Measurements from ENCODE around the gene POU2AF3. TPM values are rescaled to one million over a fixed set of nuclear protein-coding genes. Genes with fewer than 3 reads are reported as not detected.

The POU2AF3 gene, protein sequence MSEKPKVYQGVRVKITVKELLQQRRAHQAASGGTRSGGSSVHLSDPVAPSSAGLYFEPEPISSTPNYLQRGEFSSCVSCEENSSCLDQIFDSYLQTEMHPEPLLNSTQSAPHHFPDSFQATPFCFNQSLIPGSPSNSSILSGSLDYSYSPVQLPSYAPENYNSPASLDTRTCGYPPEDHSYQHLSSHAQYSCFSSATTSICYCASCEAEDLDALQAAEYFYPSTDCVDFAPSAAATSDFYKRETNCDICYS
- 0.17 and 0.45 TPM in 2 replicates for total RNA-seq

DNA sequence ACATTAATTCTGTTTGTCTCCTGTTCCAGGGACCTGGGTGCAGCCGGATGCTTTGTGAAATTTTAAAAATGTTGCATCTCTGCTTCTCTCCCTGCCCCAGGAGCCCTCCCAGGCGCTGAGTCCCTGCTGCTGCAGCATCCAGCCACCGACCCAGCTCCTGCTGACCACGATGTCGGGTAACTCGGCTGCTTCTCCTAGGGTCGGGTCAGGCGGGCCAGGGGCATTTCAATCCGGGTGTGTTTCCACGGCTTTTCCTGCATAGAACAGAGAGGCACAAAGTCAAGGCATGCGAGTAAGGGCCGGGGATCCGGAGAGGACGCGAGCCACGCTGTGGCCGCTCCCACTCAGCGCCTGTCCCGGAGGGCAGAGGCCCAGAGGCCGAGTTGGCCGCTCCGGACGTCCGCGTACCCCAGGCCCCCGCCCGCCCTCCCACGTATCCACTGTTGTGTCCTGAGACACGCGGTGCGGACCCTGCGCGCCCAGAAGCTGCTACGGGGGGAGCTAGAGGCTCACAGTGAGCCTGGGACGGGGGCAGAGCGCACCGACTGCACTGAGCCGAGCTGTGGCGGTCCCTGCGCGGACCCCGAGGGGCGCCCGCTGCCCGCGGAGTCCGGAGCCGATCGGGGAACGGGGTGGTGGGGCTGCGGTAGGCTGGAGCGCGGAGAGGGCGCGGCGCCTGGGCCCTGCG, at the start of gene POU2AF3:
POU2AF3 (plus strand) TSS at position 134 of the 688 bp plus-strand sequence; CDS start at position 170, 36 bp downstream.

Other genes with a start within 250 kb of the POU2AF3 start
- gene POU2AF2, start 52.8 kb upstream of the POU2AF3 start, total RNA-seq = not detected in 2 replicates
- gene POU2AF1, start 80.7 kb downstream of the POU2AF3 start, total RNA-seq = not detected in 2 replicates
- gene BTG4, start 213.8 kb downstream of the POU2AF3 start, total RNA-seq = 0.15 and 0.17 TPM in 2 replicates
- 0.50 TPM in 1 of 2 replicates, not detected in the other for gene HOATZ, start 216.2 kb downstream of the POU2AF3 start, total RNA-seq
- gene LAYN, start 242.2 kb downstream of the POU2AF3 start, total RNA-seq = 46.4 and 52.0 TPM in 2 replicates

Data from bronchus fibroblast of lung (primary cell).